ENCODE data around the gene RSAD1.
A peak's percentile ranks its signal among the peaks of the same experiment; 100 is the strongest.

Gene RSAD1

DNA sequence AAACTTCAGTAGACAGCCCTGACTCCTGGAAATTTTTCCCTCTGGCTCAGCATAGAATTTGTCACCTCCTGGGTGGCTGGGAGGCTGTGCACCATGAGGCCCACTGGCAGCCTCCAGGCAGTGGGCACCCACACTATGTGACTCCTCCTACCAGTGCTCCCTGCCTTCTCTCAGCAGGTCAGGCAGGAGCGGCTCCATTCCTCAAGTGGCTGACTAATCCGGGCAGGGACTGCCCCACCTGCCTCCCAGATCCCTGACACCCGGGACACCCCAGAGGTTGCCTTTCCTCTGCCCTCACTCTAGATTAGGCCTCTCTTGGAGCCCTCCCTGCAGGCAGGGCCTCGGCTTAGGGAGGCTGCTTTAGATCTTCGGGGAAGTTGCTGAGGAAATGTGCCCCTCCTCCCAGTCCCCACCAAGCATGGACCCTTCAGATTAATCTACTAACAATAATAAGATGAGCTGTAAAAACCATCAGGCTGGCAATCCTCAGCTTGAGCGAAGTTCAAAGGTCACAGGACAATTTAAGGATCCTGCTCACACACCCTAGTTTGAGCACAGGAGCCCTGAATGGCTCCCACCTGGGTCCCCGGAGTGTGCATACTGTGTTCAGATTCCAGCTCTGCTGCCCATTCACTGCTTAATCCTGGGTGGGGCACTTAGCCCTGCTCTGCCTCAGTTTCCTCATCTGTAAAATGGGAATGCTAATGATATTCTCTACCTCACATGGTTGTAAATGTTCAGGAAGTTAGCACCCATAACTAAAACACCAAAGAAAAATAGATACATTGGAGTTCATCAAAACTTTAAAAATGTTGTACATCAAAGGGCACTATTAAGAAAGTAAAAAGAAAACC, 19.6 kb downstream of the RSAD1 start:
- H3K27ac ChIP-seq = no peak overlapping the region

DNA sequence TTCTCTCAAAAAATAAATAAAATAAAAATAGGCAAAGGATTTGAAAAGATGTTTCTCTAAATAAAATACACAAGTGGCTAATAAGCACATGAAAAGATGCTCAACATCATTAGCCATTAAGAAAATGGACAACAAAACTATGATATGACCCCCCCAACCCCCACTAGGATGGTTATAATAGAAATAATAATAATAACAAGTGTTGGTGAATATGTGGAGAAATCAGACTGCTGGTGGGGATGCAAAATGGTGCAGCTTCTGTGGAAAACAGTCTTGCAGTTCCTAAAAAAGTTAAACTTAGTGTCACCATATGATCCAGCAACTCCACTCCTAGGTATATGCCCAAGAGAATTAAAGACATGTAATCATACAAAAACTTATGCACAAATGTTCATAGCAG, 20.6 kb downstream of the RSAD1 start:
- H3K27ac ChIP-seq = no peak overlapping the region
- TF ChIP-seq, protein P1, sequence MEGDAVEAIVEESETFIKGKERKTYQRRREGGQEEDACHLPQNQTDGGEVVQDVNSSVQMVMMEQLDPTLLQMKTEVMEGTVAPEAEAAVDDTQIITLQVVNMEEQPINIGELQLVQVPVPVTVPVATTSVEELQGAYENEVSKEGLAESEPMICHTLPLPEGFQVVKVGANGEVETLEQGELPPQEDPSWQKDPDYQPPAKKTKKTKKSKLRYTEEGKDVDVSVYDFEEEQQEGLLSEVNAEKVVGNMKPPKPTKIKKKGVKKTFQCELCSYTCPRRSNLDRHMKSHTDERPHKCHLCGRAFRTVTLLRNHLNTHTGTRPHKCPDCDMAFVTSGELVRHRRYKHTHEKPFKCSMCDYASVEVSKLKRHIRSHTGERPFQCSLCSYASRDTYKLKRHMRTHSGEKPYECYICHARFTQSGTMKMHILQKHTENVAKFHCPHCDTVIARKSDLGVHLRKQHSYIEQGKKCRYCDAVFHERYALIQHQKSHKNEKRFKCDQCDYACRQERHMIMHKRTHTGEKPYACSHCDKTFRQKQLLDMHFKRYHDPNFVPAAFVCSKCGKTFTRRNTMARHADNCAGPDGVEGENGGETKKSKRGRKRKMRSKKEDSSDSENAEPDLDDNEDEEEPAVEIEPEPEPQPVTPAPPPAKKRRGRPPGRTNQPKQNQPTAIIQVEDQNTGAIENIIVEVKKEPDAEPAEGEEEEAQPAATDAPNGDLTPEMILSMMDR (conservative IDR thresholded peaks at IDR 0.05) = no peak
- no peak for TF ChIP-seq ZFX (IDR thresholded peaks at IDR 0.05)

More for the DNA sequence above, 19.6 kb downstream of the RSAD1 start:
- TF ChIP-seq, protein P1 (conservative IDR thresholded peaks at IDR 0.05) = no peak
- no peak for TF ChIP-seq ZFX (IDR thresholded peaks at IDR 0.05)

DNA sequence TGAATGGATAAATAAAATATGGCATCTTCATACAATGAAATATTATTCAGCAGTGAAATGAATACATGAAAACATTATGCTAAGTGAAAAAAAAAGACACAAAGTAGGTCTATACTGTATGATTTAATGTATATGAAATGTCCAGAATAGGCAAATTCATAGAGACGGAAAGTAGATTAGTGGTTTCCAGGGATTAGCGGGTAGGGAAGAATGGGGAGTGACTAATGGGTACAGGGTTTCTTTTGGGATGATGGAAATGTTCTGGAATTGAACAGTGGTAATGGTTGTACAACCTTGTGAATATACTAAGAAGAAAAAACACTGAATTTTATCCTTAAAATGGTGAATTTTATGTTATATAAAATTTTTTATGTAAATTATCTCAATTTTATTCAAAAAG, 21.1 kb downstream of the RSAD1 start:
- H3K27ac ChIP-seq = no peak overlapping the region
- no peak for TF ChIP-seq ZFX (IDR thresholded peaks at IDR 0.05)
- TF ChIP-seq, protein P1 (conservative IDR thresholded peaks at IDR 0.05) = no peak

DNA sequence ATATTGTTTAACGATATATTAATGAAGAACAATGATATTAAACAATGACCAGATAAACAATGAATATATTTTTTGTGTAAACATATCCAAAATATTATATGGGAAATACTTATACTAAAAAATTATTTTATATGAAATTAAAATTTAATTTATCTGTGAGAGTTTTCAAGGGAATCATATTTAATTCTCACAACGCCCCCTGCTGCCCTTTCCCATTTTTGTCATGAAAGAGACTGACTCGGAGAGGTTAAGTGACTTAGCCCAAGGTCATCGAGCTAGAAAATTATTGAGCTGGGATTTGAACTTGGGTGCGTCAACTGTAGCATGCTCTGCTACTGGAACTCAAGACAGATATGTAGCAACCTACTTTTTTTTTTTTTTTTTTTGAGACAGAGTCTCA, 22.4 kb downstream of the RSAD1 start:
- no peak overlapping the region for H3K27ac ChIP-seq
- TF ChIP-seq ZFX (IDR thresholded peaks at IDR 0.05) = no peak
- TF ChIP-seq, protein P1 (conservative IDR thresholded peaks at IDR 0.05) = peak; percentile 81

DNA sequence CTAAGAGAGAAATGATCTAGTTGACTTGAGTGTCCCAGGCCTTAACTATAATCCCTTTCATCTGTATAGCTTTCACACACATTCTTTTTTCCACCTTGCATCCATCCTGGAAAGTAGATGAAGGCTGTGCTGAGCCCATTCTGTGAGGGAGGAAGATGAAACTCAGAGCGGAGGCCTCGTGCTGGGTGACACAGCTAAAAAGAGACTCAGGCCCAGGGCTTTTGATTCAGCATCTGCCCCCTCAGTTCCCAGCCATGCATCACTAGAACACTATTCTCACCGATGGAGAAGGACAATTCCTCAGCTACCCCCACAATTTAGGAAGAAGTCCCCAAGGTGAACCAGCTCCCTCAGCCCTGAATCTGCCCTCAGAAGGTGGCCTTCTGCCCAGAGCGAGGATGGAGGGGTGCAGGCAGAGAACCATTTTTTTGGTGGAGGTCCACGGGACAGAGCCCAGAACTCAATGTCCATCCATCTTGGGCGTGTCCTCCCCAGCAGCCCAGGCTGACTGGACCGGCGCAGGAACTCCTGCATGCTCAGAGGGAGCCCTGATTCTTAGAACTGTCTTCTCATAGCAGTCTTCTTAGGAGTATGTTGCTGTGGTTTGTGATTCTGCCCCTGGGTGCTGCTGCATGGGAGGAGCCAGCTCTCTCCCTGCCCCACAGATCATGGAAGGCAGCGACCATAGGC, 23.8 kb downstream of the RSAD1 start:
- no peak for TF ChIP-seq ZFX (IDR thresholded peaks at IDR 0.05)
- TF ChIP-seq, protein P1 (conservative IDR thresholded peaks at IDR 0.05) = no peak
- H3K27ac ChIP-seq = no peak overlapping the region

DNA sequence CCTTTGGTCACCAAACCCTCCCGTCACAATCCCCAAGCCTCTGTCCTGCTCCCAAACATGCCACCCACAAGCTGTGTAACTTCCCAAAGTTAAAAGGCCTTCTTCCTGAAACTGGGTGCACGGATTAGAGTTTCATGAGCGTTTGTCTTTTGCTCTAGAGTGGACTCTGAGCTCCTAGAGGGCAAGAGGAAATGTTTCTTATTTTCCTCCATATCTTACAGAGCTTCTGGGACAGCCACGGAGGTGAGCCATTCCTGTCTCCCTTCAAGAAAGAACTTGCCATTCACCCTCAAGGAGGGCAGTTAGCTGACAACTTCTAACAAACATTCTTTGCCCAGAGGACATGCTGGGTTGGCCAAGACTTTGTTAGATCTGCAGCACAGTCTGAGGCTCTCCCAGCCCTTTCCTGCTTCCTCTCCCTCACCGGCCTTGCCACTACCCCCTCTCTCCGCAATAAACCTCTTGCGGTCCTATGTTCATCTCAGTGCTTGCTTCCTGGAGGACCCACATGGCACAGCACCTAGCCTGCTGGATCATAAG, 27.0 kb downstream of the RSAD1 start:
- H3K27ac ChIP-seq = no peak overlapping the region
- TF ChIP-seq ZFX (IDR thresholded peaks at IDR 0.05) = no peak
- TF ChIP-seq, protein P1 (conservative IDR thresholded peaks at IDR 0.05) = no peak

DNA sequence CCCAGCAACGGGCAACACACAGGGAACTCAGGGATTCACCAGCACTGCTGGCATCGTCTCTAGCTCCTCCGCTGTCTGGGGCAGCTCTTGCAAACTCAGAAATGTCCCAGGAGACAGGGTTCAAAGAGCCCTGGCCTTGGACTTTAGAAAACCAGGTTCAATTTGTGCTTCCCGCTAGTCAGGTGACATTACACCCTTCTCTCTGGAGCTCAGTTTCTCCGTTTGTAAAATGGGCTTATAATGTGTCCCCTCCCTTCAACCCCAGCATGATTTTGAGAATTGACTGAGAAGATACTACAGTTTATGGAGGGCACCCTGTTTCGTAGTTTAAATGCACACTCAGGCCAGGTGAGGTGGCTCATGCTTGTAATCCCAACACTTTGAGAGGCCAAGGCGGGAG, 27.6 kb downstream of the RSAD1 start:
- no peak for TF ChIP-seq ZFX (IDR thresholded peaks at IDR 0.05)
- TF ChIP-seq, protein P1 (conservative IDR thresholded peaks at IDR 0.05) = no peak
- no peak overlapping the region for H3K27ac ChIP-seq

Data from C4-2B (cell line).